DOHH2 (cell line): ENCODE measurements around the gene CCDC137.

Source experiments
- H3F3A ChIP-seq: fragments of 200-600 bp; sonication (generic), shearing (Covaris generic); 2 replicates; pipeline ENCODE4 v1.6.0; 2016; ENCODE audit warnings: antibody characterized with exemption, mild to moderate bottlenecking; ENCODE audit not compliant: control insufficient read depth, insufficient read depth
- H3K27ac ChIP-seq: fragments of 200-600 bp; sonication (generic); 2 replicates; pipeline ENCODE4 v1.5.1; 2014; ENCODE audit warnings: low read depth, mild to moderate bottlenecking, low read length, moderate library complexity
- H3K27me3 ChIP-seq: fragments of 200-600 bp; sonication (generic); 2 replicates; pipeline ENCODE4 v1.6.1; 2014; ENCODE audit warnings: mild to moderate bottlenecking, low read length, mixed read lengths; ENCODE audit not compliant: control insufficient read depth
- H3K36me3 ChIP-seq: fragments of 200-600 bp; sonication (generic); 2 replicates; pipeline ENCODE4 v1.6.1; 2014; ENCODE audit warnings: mild to moderate bottlenecking, low read length, moderate library complexity, mixed read lengths; ENCODE audit not compliant: control insufficient read depth
- H3K4me1 ChIP-seq: fragments of 200-600 bp; sonication (generic); 2 replicates; pipeline ENCODE4 v1.6.1; 2014; ENCODE audit warnings: mild to moderate bottlenecking, low read length, mixed read lengths; ENCODE audit not compliant: control insufficient read depth
- H3K4me2 ChIP-seq: fragments of 200-600 bp; sonication (generic); 2 replicates; pipeline ENCODE4 v1.6.0; 2014; ENCODE audit warnings: mild to moderate bottlenecking, low read length, moderate library complexity
- H3K4me3 ChIP-seq: fragments of 200-600 bp; sonication (generic); 2 replicates; pipeline ENCODE4 v1.5.1; 2014; ENCODE audit warnings: mild to moderate bottlenecking, low read length, mixed read lengths
- H3K79me2 ChIP-seq: fragments of 200-600 bp; sonication (generic); 2 replicates; pipeline ENCODE4 v1.6.1; 2014; ENCODE audit warnings: mild to moderate bottlenecking, low read length, mixed read lengths; ENCODE audit not compliant: control insufficient read depth
- H3K9me2 ChIP-seq: fragments of 200-600 bp; sonication (generic); replicated peaks from 2 replicates; pipeline ENCODE4 v1.6.1; 2014; ENCODE audit warnings: mild to moderate bottlenecking, low read length, mixed read lengths; ENCODE audit not compliant: control insufficient read depth
- H3K9me3 ChIP-seq: fragments of 200-600 bp; sonication (generic); 2 replicates; pipeline ENCODE4 v1.6.1; 2014; ENCODE audit warnings: antibody characterized with exemption, low read length, mixed read lengths; ENCODE audit not compliant: control insufficient read depth, insufficient read depth
- H4K20me1 ChIP-seq: fragments of 200-600 bp; sonication (generic); 2 replicates; pipeline ENCODE4 v1.6.0; 2014; ENCODE audit warnings: low read depth, mild to moderate bottlenecking, antibody characterized with exemption, low read length, moderate library complexity; ENCODE audit not compliant: control insufficient read depth, insufficient read depth
- EZH2phosphoT487 ChIP-seq: fragments of 200-600 bp; sonication (generic); IDR thresholded peaks from 2 replicates; pipeline ENCODE4 v1.6.1; 2017; ENCODE audit warnings: borderline replicate concordance, mild to moderate bottlenecking, antibody characterized with exemption, low read length, moderate library complexity, mixed read lengths
- TF ChIP-seq, protein P1 (sequence below): fragments of 200-600 bp; sonication (generic); IDR thresholded peaks from one replicate; pipeline ENCODE4 v1.5.1; 2014; ENCODE audit warnings: antibody characterized with exemption, mild to moderate bottlenecking, low read depth, low read length; ENCODE audit not compliant: poor library complexity, severe bottlenecking

The CCDC137 gene

GRCh38 chr17:81719410-81720266, 53.1 kb downstream of the CCDC137 start:
- TF ChIP-seq, protein P1, sequence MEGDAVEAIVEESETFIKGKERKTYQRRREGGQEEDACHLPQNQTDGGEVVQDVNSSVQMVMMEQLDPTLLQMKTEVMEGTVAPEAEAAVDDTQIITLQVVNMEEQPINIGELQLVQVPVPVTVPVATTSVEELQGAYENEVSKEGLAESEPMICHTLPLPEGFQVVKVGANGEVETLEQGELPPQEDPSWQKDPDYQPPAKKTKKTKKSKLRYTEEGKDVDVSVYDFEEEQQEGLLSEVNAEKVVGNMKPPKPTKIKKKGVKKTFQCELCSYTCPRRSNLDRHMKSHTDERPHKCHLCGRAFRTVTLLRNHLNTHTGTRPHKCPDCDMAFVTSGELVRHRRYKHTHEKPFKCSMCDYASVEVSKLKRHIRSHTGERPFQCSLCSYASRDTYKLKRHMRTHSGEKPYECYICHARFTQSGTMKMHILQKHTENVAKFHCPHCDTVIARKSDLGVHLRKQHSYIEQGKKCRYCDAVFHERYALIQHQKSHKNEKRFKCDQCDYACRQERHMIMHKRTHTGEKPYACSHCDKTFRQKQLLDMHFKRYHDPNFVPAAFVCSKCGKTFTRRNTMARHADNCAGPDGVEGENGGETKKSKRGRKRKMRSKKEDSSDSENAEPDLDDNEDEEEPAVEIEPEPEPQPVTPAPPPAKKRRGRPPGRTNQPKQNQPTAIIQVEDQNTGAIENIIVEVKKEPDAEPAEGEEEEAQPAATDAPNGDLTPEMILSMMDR, result no peak
- no peak for TF ChIP-seq EZH2phosphoT487
- Histone ChIP-seq H3K4me3 (no peak overlapping the region), H3K4me2 (no peak overlapping the region), H3K36me3 (peaks cover 30% of the 10 kb centered on the region), H3K9me2 (no peaks in the 10 kb centered on the region), H3K79me2 (peaks cover 7% of the 10 kb centered on the region), H3K27ac (no peak overlapping the region), H4K20me1 (no peaks in the 10 kb centered on the region), H3K9me3 (no peaks in the 10 kb centered on the region), H3F3A (no peaks in the 10 kb centered on the region), H3K4me1 (no peaks in the 10 kb centered on the region), H3K27me3 (peaks cover 7% of the 10 kb centered on the region; the same call in 1 of the 2 replicates)

GRCh38 chr17:81720267-81721071, 53.9 kb downstream of the CCDC137 start:
- Histone ChIP-seq H3K4me2 (no peak overlapping the region), H4K20me1 (no peaks in the 10 kb centered on the region), H3K27me3 (peaks cover 7% of the 10 kb centered on the region; the same call in 1 of the 2 replicates), H3K9me3 (no peaks in the 10 kb centered on the region), H3F3A (no peaks in the 10 kb centered on the region), H3K27ac (no peak overlapping the region), H3K79me2 (no peaks in the 10 kb centered on the region), H3K9me2 (no peaks in the 10 kb centered on the region), H3K36me3 (peaks cover 24% of the 10 kb centered on the region; the same call in 1 of the 2 replicates), H3K4me3 (no peak overlapping the region), H3K4me1 (no peaks in the 10 kb centered on the region)
- TF ChIP-seq EZH2phosphoT487, result no peak
- TF ChIP-seq, protein P1, result no peak

- Histone ChIP-seq H3K4me2 (no peak overlapping the region), H3K4me1 (no peaks in the 10 kb centered on the region), H3K4me3 (no peak overlapping the region), H3K79me2 (no peaks in the 10 kb centered on the region), H3K9me2 (no peaks in the 10 kb centered on the region), H3K9me3 (no peaks in the 10 kb centered on the region), H4K20me1 (no peaks in the 10 kb centered on the region), H3K27me3 (peaks cover 7% of the 10 kb centered on the region; the same call in 1 of the 2 replicates), H3K27ac (no peak overlapping the region), H3F3A (no peaks in the 10 kb centered on the region), H3K36me3 (peaks cover 13% of the 10 kb centered on the region; the same call in 1 of the 2 replicates)
- no peak for TF ChIP-seq EZH2phosphoT487
- TF ChIP-seq, protein P1, result no peak
Measured at GRCh38 chr17:81722184-81723120, 55.9 kb downstream of the CCDC137 start.
